Activated CD8-positive, alpha-beta memory T cell treated with anti-CD3 and anti-CD28 coated beads, Interleukin-2, amount 10 ng/mL, durations not matched to agents 7 days and 5 days (primary cell): ENCODE results near the gene BICRA. TPM values are rescaled to one million over a fixed set of nuclear protein-coding genes. Genes with fewer than 3 reads are reported as not detected.
A peak's percentile ranks its signal among the peaks of the same experiment; 100 is the strongest.
"Not testable (repeated sequence)": the region's sequence is repeated elsewhere in the genome, so short reads cannot be mapped to it uniquely, and the experiment has no call there.

Source experiments
- ATAC-seq: fragments of 150-1000 bp; cut with Tn5 transposase; one replicate; pipeline ENCODE4 v1.10.0; 2021; ENCODE audit warnings: moderate library complexity
- CTCF ChIA-PET: fragments of 350-600 bp; sonication (Branson Sonifier 250); formaldehyde crosslinking; loops from one replicate; lab custom pipeline; 2021; ENCODE audit warnings: antibody characterized with exemption; lab: Charles Lee
- DNase-seq: peaks from one replicate; pipeline ENCODE4 v3.0.0-alpha.2; 2020
- H3K27ac Mint-ChIP-seq: one replicate; pipeline ENCODE4 v1.8.0; 2021; ENCODE audit warnings: mild to moderate bottlenecking, mixed read lengths
- H3K27me3 Mint-ChIP-seq: one replicate; pipeline ENCODE4 v1.8.0; 2021; ENCODE audit warnings: mixed read lengths
- H3K36me3 Mint-ChIP-seq: one replicate; pipeline ENCODE4 v1.8.0; 2021; ENCODE audit warnings: mild to moderate bottlenecking, mixed read lengths
- H3K4me1 Mint-ChIP-seq: one replicate; pipeline ENCODE4 v1.8.0; 2021; ENCODE audit warnings: mixed read lengths
- H3K4me3 Mint-ChIP-seq: one replicate; pipeline ENCODE4 v1.8.0; 2021; ENCODE audit warnings: mild to moderate bottlenecking, moderate library complexity, mixed read lengths
- H3K9me3 Mint-ChIP-seq: one replicate; pipeline ENCODE4 v1.8.0; 2022; ENCODE audit warnings: low read depth, mixed read lengths
- total RNA-seq, 2 experiments: library from RNA; stranded (reverse); gene quantifications; one replicate each; pipeline ENCODE4 v1.2.3, GENCODE V29; 2021

Gene BICRA
- total RNA-seq, result 10 to 100 TPM; 16.6 to 20.7 TPM

DNA sequence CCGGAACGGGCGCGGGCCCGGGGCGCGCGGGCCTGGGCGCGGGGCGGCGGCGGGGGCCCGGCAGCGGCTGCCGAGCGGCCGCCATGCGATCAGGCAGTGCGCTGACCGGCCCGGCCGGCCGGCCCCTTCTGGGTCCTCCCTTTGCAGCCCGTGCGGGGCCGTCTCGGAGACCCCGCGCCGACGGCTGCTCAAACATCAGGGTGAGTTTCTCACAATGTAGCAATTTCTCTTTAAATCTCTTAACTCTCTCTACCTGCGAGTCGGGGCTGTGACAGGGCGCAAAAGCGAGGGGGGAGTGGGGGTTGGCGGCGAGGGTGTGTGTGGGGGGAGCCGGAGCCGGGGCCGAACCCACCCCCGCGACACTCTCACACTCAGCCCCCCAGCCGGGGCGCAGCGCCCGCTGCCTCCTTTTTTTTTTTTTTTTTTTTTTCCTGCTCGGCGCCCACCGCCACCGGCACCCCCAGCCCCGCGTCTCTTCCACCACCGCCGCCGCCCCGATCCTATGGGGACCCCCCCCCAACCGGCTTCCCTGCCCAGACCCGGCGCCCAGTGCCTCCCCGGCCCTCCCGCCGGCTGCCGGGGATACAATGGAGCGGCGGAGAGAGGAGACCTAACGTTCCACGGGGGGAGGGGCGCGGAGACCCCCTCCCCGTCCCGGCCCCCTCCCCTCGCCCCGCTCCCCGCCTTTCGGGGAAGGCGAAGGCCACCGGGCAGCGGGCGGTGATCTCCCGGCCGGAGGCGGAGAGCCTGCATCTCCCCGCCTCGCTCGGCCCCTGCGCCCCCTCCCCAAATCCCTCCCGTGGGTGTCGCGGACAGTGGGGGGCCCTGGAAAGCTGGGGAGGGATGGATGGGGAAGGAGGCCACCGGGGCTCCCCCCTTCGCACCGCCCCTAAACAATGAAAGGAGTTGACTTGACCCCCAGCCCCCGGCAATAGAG lies at the start of gene BICRA:
BICRA (plus strand) TSS at position 166 of the 937 bp plus-strand sequence. CDS start 64,441 bp downstream, outside the sequence.
- Mint-ChIP-seq H3K27me3 (no peaks in the 10 kb centered on the region), H3K4me3 (peak within 1 kb of the TSS; percentile 88), H3K36me3 (peaks cover 9% of the 10 kb centered on the region), H3K9me3 (no peaks in the 10 kb centered on the region), H3K4me1 (peaks cover 25% of the 10 kb centered on the region), H3K27ac (peak within 1 kb of the TSS; percentile 92)
- CTCF ChIA-PET, result interaction anchor here (0.6 to 2.5 kb wide), 6 partner anchors 11 to 859 kb away, joined by 3 to 11 read pairs (median 8); partner anchors contain the start of gene KPTN
- ATAC-seq (peak; percentile 67), DNase-seq (peak; percentile 86)

DNA sequence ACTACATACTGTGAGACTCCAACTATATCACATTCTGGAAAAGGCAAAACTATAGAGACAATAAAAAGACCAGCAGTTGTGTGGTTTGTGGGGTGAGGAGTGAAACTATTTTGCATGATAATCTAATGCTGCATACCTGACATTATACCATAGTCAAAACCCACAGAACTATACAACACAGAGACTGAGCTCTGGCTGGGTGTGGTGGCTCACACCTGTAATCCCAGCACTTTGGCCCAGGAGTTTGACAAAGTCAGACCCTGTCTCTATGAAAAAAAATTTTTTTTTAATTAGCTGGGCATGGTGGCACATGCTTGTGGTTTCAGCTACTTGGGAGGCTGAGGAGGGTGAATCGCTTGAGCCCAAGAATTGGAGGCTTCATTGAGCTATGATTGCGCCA lies 47.9 kb upstream of the BICRA start:
- no peak overlapping the region for H3K4me3 Mint-ChIP-seq
- H3K36me3 Mint-ChIP-seq, result no peaks in the 10 kb centered on the region
- ATAC-seq, result no peak
- no peak for DNase-seq
- CTCF ChIA-PET, result interaction anchor here (0.6 to 1.3 kb wide), 6 partner anchors 16 to 1682 kb away, joined by 3 to 4 read pairs (median 4); no protein-coding TSS in a partner anchor
- no peak overlapping the region for H3K27ac Mint-ChIP-seq
- peaks cover 13% of the 10 kb centered on the region for H3K27me3 Mint-ChIP-seq
- H3K9me3 Mint-ChIP-seq, result no peaks in the 10 kb centered on the region
- peaks cover 10% of the 10 kb centered on the region for H3K4me1 Mint-ChIP-seq

DNA sequence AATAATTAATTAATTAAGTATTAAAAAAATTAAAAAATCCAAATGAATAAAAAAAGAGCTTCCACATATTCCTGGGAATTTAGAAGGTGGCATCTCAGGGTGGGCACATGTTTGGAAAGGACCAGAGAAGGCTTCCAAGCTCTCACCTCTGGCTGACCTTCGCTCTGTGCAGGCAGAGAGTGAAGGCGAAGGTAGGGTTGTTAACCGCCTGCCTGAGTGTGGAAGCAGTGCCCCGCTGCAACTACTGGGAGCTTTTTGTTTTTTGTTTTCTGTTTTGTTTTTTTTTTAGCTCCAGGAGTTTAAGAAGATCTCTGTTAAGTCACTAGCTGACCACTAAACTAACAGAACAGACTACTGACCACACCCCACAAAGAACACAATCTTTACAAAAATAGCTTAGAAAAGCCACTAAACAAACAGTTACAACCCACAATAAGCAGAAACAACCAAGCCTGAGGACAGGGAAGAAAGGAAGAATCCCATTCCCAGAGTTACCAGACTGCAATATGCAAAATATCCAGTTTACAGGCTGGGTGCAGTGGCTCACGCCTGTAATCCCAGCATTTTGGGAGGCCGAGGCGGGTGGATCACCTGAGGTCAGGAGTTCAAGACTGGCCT lies 47.4 kb upstream of the BICRA start:
- DNase-seq (no peak), ATAC-seq (no peak)
- Mint-ChIP-seq H3K4me3 (no peak overlapping the region), H3K4me1 (peaks cover 10% of the 10 kb centered on the region), H3K27ac (no peak overlapping the region), H3K36me3 (no peaks in the 10 kb centered on the region), H3K27me3 (peaks cover 13% of the 10 kb centered on the region), H3K9me3 (no peaks in the 10 kb centered on the region)
- CTCF ChIA-PET, result interaction anchor here (0.6 to 1.3 kb wide), 5 partner anchors 16 to 1682 kb away, joined by 3 to 4 read pairs (median 3); no protein-coding TSS in a partner anchor

DNA sequence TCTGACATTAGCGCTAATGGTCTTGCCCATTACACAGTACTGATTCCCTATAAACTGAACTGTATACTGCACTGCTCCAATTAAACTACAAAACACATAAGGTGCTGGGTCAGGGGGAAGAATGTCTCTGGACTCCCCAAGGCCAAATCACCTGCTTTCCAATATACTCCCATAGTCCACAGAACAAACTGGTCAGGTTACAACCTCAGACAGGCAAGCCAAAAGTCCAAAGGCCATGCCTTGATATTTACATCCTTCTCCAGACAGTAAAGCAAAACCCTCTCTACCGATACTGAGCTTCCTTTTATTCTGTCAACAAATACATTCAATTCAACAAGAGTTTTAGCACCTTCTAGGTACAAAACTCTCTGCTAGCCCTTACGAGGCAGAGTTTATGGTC lies 44.9 kb upstream of the BICRA start:
- no peak for ATAC-seq
- no peaks in the 10 kb centered on the region for H3K36me3 Mint-ChIP-seq
- no peak overlapping the region for H3K27ac Mint-ChIP-seq
- H3K4me3 Mint-ChIP-seq, result no peak overlapping the region
- H3K9me3 Mint-ChIP-seq, result no peaks in the 10 kb centered on the region
- DNase-seq, result no peak
- peaks cover 10% of the 10 kb centered on the region for H3K4me1 Mint-ChIP-seq
- H3K27me3 Mint-ChIP-seq, result peaks cover 13% of the 10 kb centered on the region
- CTCF ChIA-PET, result no interaction called here

DNA sequence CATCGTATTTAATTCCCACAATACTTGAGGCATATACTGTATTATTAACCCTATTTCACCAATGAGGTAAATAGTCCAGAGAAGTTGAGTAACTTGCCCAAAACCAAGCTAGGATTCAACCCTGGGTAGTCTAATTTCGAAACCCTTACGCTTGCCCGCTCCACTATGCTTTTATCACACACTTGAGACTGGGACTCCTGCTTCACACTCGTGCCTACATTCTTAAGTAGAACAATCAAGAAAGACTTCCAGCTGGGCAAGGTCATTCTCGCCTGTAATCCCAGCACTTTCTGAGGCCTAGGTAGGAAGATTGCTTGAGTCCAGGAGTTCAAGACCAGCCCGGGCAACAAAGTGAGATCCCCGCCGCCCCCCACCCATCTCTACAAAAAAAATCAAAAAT lies 39.6 kb upstream of the BICRA start:
- Mint-ChIP-seq H3K9me3 (no peaks in the 10 kb centered on the region), H3K27me3 (peaks cover 18% of the 10 kb centered on the region), H3K4me3 (no peak overlapping the region), H3K4me1 (peaks cover 8% of the 10 kb centered on the region), H3K27ac (no peak overlapping the region), H3K36me3 (no peaks in the 10 kb centered on the region)
- CTCF ChIA-PET, result no interaction called here
- no peak for DNase-seq
- ATAC-seq, result no peak

DNA sequence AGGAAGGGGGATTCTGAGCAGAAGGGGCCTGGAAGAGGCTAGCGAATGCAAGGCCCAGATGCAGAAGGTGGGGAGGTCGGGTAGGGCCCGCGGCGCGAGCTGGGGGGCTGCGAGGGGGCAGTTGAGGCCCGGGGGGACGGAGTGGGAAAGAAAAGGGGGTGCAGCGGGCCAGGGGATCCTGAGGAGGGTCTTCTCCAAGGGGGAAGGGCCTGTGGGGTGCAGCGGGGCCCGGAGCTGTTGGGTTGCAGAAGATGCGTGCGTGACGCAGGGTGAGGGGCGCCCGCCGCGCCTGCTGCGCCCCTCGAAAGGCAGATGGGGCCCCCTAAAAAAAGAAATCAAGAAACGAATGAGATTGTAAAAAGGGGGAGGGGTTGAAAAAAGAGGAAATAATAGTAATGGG lies 36.3 kb upstream of the BICRA start:
- Mint-ChIP-seq H3K36me3 (no peaks in the 10 kb centered on the region), H3K27ac (no peak overlapping the region), H3K4me1 (peaks cover 17% of the 10 kb centered on the region), H3K4me3 (no peak overlapping the region), H3K27me3 (peaks cover 19% of the 10 kb centered on the region), H3K9me3 (no peaks in the 10 kb centered on the region)
- ATAC-seq (no peak), DNase-seq (no peak)
- CTCF ChIA-PET, result no interaction called here

DNA sequence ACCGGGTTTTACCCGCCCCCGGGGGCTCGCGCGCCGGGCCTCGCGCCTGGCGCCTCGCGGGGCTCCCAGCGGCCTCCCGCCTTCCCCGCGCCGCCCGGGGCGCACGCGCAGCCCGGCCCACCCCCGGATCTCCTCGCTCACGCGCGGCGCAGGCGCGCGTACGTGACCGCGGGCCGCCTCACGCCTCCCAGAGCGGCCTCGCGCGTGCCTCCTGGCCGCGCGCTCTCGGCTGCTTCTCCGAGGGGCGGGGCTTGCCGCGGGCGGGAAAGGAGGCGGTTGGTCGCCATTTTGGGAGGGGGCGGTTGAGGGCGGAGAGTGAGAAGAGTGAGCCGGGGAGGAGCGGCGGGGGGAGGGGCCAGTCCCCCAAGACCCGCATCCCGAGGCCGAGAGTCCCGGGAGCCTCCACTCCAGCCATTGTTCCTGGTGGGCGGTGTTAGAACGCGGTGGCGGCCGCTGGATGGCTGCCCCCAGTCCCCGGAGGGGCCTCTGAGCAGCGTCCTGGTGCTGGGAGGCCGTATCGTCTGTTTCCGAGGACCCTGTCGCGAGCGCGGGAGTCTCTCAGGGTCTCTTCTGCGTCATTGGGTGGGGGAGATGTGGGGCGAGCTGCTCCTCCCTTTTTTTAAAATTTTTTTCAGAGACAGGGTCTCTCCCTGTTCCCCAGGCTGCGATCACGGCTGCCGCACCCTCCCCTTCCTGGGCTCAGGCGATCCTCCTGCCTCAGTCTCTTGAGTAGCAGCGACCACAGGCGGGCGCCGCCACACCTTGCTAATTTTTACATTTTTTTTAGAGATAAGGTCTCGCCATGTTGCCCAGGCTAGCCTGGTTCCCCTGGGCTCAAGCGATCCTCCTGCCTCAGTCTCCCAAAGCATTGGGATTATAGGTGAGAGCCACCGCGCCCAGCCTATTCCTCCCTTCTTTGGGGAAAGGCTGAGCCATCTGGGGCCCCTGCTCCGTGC lies 35.6 kb upstream of the BICRA start, which contains the start of gene ZNF541:
ZNF541 (minus strand) TSS at position 78 of the 956 bp plus-strand sequence. CDS start 17,292 bp downstream, outside the sequence.
- CTCF ChIA-PET, result no interaction called here
- peaks cover 19% of the 10 kb centered on the region for H3K27me3 Mint-ChIP-seq

DNA sequence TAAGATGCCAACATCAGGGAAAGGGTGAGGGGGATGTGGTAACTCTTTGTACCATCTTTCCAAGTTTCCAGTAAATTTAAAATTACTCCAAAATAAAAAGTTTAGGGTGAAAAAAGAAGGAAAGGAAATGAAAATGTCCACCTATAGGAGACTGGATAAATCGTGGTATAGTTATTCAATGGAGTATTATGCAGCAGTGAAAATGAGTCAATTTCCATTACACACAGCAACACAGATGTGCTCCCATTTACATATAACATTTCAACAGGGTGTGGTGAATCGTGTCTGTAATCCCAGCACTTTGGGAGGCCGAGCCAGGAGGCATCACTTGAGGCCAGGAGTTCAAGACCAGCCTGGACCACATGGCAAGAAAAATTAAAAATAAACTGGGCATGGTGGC lies 28.5 kb upstream of the BICRA start:
- CTCF ChIA-PET, result no interaction called here
- H3K27ac Mint-ChIP-seq, result no peak overlapping the region

More for the DNA sequence above, 35.6 kb upstream of the BICRA start, which contains the start of gene ZNF541:
- H3K4me3 Mint-ChIP-seq, result no peak within 1 kb of the TSS
- H3K27ac Mint-ChIP-seq, result no peak within 1 kb of the TSS
- ATAC-seq, result peak; percentile 79
- no peaks in the 10 kb centered on the region for H3K36me3 Mint-ChIP-seq
- peak; percentile 74 for DNase-seq
- H3K4me1 Mint-ChIP-seq, result peaks cover 20% of the 10 kb centered on the region
- H3K9me3 Mint-ChIP-seq, result no peaks in the 10 kb centered on the region

DNA sequence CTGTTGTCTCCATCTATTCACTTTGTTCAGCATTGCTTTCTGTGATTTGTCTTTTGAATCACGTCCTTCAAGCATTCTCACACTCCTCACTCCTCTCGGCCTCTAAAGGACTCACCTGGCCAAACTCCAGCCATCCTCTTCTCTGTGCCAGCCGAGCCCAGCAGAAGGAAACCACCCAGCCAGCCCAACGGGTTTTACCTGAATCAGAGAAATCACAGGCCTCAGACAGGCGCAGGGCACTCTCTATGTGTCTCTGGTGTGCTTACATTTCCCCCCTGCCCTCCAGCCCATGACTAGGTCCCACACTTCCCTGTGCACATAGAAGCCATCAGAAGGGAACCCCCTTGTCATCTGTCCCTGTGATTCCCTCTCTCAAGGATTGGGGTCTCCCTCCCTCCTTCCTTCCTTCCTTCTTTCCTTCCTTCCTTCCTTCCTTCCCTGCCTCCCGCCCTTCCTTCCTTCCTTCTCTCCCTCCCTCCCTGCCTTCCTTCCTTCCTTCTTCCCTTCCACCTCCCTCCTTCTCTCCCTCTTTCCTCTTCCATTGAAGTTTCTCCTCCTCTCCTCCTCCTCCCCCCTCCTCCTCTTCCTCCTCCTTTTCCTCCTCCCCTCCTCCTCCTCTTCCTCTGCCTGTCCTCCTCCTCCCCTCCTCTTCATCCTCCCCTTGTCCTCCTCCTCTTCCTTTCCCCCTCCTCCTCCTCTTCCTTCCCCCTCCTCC lies 27.2 kb upstream of the BICRA start:
- CTCF ChIA-PET, result no interaction called here
- no peak overlapping the region for H3K4me3 Mint-ChIP-seq
- peaks cover 5% of the 10 kb centered on the region for H3K27me3 Mint-ChIP-seq
- no peak for DNase-seq
- peaks cover 2% of the 10 kb centered on the region for H3K36me3 Mint-ChIP-seq
- no peak for ATAC-seq
- peaks cover 7% of the 10 kb centered on the region for H3K9me3 Mint-ChIP-seq
- H3K4me1 Mint-ChIP-seq, result peaks cover 31% of the 10 kb centered on the region
- no peak overlapping the region for H3K27ac Mint-ChIP-seq

More for the DNA sequence above, 28.5 kb upstream of the BICRA start:
- peaks cover 33% of the 10 kb centered on the region for H3K4me1 Mint-ChIP-seq
- no peaks in the 10 kb centered on the region for H3K36me3 Mint-ChIP-seq
- peaks cover 5% of the 10 kb centered on the region for H3K27me3 Mint-ChIP-seq
- H3K9me3 Mint-ChIP-seq, result no peaks in the 10 kb centered on the region
- no peak overlapping the region for H3K4me3 Mint-ChIP-seq
- DNase-seq (no peak), ATAC-seq (no peak)

DNA sequence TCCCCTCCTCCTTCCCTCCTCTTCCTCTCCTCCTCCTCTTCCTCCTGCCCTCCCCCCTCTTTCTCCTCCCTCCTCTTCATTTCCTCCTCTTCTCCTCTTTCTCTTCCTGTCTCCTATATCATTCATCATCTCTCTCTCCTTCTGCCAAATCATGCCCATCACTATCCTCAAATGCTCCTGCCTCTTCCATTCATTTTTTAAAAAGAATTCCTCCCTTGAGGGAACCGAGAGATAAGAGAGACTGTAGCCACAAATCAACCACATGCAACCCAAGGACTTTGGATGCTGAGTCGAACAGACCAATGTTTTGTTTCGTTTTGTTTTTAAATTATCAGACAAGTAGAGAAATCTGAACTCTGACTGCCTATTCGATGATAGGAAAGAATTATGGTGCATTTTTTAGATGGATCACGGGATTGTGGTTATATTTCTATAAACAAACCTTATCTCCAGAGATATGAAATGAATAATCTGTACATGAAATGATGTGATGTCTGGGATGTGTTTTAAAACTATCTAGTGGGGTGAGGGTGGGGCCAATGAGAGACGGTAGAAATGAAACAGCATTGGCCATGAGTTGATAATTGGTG lies 26.5 kb upstream of the BICRA start:
- H3K4me1 Mint-ChIP-seq, result peaks cover 26% of the 10 kb centered on the region
- peaks cover 2% of the 10 kb centered on the region for H3K36me3 Mint-ChIP-seq
- CTCF ChIA-PET, result interaction anchor here (1.2 kb wide), 1 partner anchor 28 kb away, joined by 3 read pairs; no protein-coding TSS in a partner anchor
- peaks cover 5% of the 10 kb centered on the region for H3K27me3 Mint-ChIP-seq
- peaks cover 7% of the 10 kb centered on the region for H3K9me3 Mint-ChIP-seq
- no peak for DNase-seq
- ATAC-seq, result no peak
- H3K4me3 Mint-ChIP-seq, result no peak overlapping the region
- H3K27ac Mint-ChIP-seq, result peak overlapping the region; percentile 47

DNA sequence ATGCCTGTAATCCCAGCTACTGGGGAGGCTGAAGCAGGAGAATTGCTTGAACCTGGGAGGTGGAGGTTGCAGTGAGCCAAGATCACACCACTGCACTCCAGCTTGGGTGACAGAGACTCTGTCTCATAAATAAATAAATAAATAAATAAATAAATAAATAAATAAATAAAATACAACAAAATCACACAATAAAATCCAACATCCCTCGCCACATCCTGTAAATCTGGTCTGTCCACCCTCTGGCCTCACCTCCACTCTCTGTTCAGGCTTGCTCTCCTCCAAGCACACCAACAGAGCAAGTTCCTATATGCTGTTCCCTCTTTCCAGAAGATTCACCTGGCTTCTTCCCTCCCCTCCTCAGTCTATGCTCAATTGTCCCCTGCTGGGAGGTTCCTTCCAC lies 25.8 kb upstream of the BICRA start:
- H3K27ac Mint-ChIP-seq, H3K36me3 Mint-ChIP-seq, H3K9me3 Mint-ChIP-seq, ATAC-seq, H3K27me3 Mint-ChIP-seq, H3K4me3 Mint-ChIP-seq, DNase-seq: not testable (repeated sequence)
- CTCF ChIA-PET, result interaction anchor here (1.2 to 1.8 kb wide), 2 partner anchors 17 to 27 kb away, joined by 3 read pairs; no protein-coding TSS in a partner anchor
- H3K4me1 Mint-ChIP-seq, result peaks cover 20% of the 10 kb centered on the region

DNA sequence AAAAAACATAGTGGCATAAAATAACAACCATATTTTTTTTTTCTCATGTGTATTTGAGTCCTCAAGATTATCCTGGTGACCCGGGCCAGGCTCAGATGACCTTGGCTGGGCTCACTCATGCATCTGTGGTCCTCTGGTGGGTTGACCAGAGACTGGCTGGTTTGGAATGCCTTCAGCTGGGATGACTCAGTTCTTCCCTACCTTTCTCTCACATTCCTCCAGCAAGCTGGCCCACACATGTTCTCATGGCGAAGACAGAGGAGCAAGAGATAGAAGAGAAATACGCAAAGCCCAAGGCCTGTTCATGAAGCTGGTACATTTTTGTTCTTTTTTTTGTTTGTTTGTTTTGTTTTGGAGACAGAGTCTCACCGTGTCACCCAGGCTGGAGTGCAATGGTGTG lies 21.6 kb upstream of the BICRA start:
- DNase-seq, result no peak
- no peak for ATAC-seq
- Mint-ChIP-seq H3K4me1 (peaks cover 7% of the 10 kb centered on the region), H3K36me3 (peaks cover 2% of the 10 kb centered on the region), H3K27me3 (peaks cover 8% of the 10 kb centered on the region), H3K9me3 (peaks cover 7% of the 10 kb centered on the region), H3K4me3 (no peak overlapping the region), H3K27ac (no peak overlapping the region)
- CTCF ChIA-PET, result no interaction called here
